Large intestine (tissue), 3 donors: Measurements from ENCODE around the gene LARP6. TPM values are rescaled to one million over a fixed set of nuclear protein-coding genes. Genes with fewer than 3 reads are reported as not detected.
A peak's percentile ranks its signal among the peaks of the same experiment; 100 is the strongest.
"Not testable (repeated sequence)": the region's sequence is repeated elsewhere in the genome, so short reads cannot be mapped to it uniquely, and the experiment has no call there.

Experiments used
- DNase-seq, 2 donors: peaks; one replicate each; pipeline versions ENCODE4 v3.0.0 to v3.0.0-alpha.2; 2013
- H3K27ac ChIP-seq: one replicate; pipeline ENCODE4 v1.5.1; 2013; ENCODE audit warnings: low read length
- H3K27me3 ChIP-seq: 2 replicates; pipeline ENCODE4 v1.6.1; 2013; ENCODE audit warnings: low read length; ENCODE audit not compliant: control insufficient read depth, insufficient read depth
- H3K36me3 ChIP-seq: 2 replicates; pipeline ENCODE4 v1.6.1; 2013; ENCODE audit warnings: low read length; ENCODE audit not compliant: control insufficient read depth, insufficient read depth
- H3K4me1 ChIP-seq: one replicate; pipeline ENCODE4 v1.6.1; 2013; ENCODE audit warnings: low read length; ENCODE audit not compliant: control insufficient read depth, insufficient read depth
- H3K4me3 ChIP-seq: one replicate; pipeline ENCODE4 v1.5.1; 2013; ENCODE audit warnings: low read length
- H3K9me3 ChIP-seq: one replicate; pipeline ENCODE4 v1.6.1; 2013; ENCODE audit warnings: mild to moderate bottlenecking, low read depth, low read length, moderate library complexity; ENCODE audit not compliant: control insufficient read depth
- WGBS: methylation state at CpG from one replicate; pipeline ENCODE4 v1.1.5; 2013; ENCODE audit warnings: low lambda C conversion rate; ENCODE audit not compliant: insufficient coverage; 5-methylcytosine and 5-hydroxymethylcytosine counted together
- polyA plus RNA-seq: library from polyadenylated mRNA; unstranded; fragments of 120-200 nt; gene quantifications from one replicate; pipeline ENCODE4 v1.2.1, GENCODE V29; 2013

The LARP6 gene
- polyA plus RNA-seq, 1 donor: 6.2 TPM

- no peak for DNase-seq
- peaks cover 17% of the 10 kb centered on the region for H3K27me3 ChIP-seq
- H3K4me1 ChIP-seq: peaks cover 2% of the 10 kb centered on the region
Observed at GRCh38 chr15:70859322-70859908, 5.5 kb upstream of the LARP6 start.

DNA sequence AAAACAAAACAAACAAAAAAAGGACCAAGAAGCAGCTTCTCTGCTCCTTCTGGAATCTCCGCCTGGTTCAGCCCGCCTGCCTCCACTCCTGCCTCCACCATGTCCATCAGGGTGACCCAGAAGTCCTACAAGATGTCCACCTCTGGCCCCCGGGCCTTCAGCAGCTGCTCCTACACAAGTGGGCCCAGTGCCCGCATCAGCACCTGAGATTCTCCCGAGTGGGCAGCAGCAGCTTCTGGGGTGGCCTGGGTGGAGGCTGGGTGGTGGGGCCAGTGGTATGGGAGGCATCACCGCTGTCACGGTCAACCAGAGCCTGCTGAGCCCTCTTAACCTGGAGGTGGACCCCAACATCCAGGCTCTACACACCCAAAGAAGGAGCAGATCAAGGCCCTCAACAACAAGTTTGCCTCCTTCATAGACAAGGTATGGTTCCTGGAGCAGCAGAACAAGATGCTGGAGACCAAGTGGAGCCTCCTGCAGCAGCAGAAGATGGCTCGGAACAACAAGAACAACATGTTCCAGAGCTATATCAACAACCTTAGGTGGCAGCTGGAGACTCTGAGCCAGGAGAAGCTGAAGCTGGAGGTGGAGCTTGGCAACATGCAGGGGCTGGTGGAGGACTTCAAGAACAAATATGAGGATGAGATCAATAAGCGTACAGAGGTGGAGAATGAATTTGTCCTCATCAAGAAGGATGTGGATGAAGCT, 4.8 kb upstream of the LARP6 start:
- not testable (repeated sequence) for H3K4me3 ChIP-seq, DNase-seq, H3K27ac ChIP-seq, H3K4me1 ChIP-seq, H3K36me3 ChIP-seq, H3K9me3 ChIP-seq
- 92% methylated on average over 2 of the region's 9 CpGs for WGBS
- H3K27me3 ChIP-seq: peaks cover 20% of the 10 kb centered on the region

More at GRCh38 chr15:70859322-70859908, 5.5 kb upstream of the LARP6 start:
- no CpG with 5 or more reads among the region's 14 CpGs for WGBS
- no peak overlapping the region for H3K4me3 ChIP-seq
- no peaks in the 10 kb centered on the region for H3K9me3 ChIP-seq
- H3K36me3 ChIP-seq: no peaks in the 10 kb centered on the region
- no peak overlapping the region for H3K27ac ChIP-seq

- Histone ChIP-seq H3K4me3 (no peak overlapping the region), H3K27ac (no peak overlapping the region), H3K4me1 (peaks cover 3% of the 10 kb centered on the region), H3K27me3 (peaks cover 26% of the 10 kb centered on the region), H3K9me3 (no peaks in the 10 kb centered on the region), H3K36me3 (no peaks in the 10 kb centered on the region)
- 72% methylated on average over 2 of the region's 3 CpGs for WGBS
- no peak for DNase-seq
Observed at GRCh38 chr15:70857562-70858285, 3.8 kb upstream of the LARP6 start.

GRCh38 chr15:70856884-70857561, 3.1 kb upstream of the LARP6 start:
- peaks cover 3% of the 10 kb centered on the region for H3K4me1 ChIP-seq
- peaks cover 32% of the 10 kb centered on the region for H3K27me3 ChIP-seq
- peak overlapping the region; percentile 3 for H3K27ac ChIP-seq
- peak; percentile 31 to 57 for DNase-seq
- H3K4me3 ChIP-seq: no peak overlapping the region
- H3K36me3 ChIP-seq: no peaks in the 10 kb centered on the region
- no peaks in the 10 kb centered on the region for H3K9me3 ChIP-seq
- WGBS: no CpG with 5 or more reads among the region's 5 CpGs

- DNase-seq: no peak
- Histone ChIP-seq H3K9me3 (no peaks in the 10 kb centered on the region), H3K36me3 (no peaks in the 10 kb centered on the region), H3K4me1 (peaks cover 3% of the 10 kb centered on the region), H3K27ac (peak overlapping the region; percentile 3), H3K27me3 (peaks cover 36% of the 10 kb centered on the region), H3K4me3 (no peak overlapping the region)
- 100% methylated on average over 1 of the region's 7 CpGs for WGBS
Observed at GRCh38 chr15:70856177-70856883, 2.4 kb upstream of the LARP6 start.

GRCh38 chr15:70855764-70856163, 1.8 kb upstream of the LARP6 start:
- no peak overlapping the region for H3K4me3 ChIP-seq
- peaks cover 36% of the 10 kb centered on the region for H3K27me3 ChIP-seq
- H3K9me3 ChIP-seq: no peaks in the 10 kb centered on the region
- H3K36me3 ChIP-seq: no peaks in the 10 kb centered on the region
- DNase-seq: no peak
- no CpG with 5 or more reads among the region's 2 CpGs for WGBS
- no peak overlapping the region for H3K27ac ChIP-seq
- H3K4me1 ChIP-seq: peaks cover 3% of the 10 kb centered on the region

- H3K36me3 ChIP-seq: no peaks in the 10 kb centered on the region
- no peak for DNase-seq
- 50% methylated on average over 1 of the region's 4 CpGs for WGBS
- peaks cover 36% of the 10 kb centered on the region for H3K27me3 ChIP-seq
- H3K27ac ChIP-seq: peak overlapping the region; percentile 67
- peaks cover 3% of the 10 kb centered on the region for H3K4me1 ChIP-seq
- no peaks in the 10 kb centered on the region for H3K9me3 ChIP-seq
- peak overlapping the region; percentile 61 for H3K4me3 ChIP-seq
Observed at GRCh38 chr15:70854666-70854976, 664 bp upstream of the LARP6 start.

GRCh38 chr15:70853318-70853972, 512 bp downstream of the LARP6 start:
- WGBS: 20% methylated on average over 1 of the region's 54 CpGs
- Histone ChIP-seq H3K27me3 (peaks cover 36% of the 10 kb centered on the region), H3K36me3 (no peaks in the 10 kb centered on the region), H3K27ac (no peak overlapping the region), H3K4me1 (peaks cover 3% of the 10 kb centered on the region), H3K4me3 (peak overlapping the region; percentile 34), H3K9me3 (no peaks in the 10 kb centered on the region)
- DNase-seq: peak; percentile 16 to 28

DNA sequence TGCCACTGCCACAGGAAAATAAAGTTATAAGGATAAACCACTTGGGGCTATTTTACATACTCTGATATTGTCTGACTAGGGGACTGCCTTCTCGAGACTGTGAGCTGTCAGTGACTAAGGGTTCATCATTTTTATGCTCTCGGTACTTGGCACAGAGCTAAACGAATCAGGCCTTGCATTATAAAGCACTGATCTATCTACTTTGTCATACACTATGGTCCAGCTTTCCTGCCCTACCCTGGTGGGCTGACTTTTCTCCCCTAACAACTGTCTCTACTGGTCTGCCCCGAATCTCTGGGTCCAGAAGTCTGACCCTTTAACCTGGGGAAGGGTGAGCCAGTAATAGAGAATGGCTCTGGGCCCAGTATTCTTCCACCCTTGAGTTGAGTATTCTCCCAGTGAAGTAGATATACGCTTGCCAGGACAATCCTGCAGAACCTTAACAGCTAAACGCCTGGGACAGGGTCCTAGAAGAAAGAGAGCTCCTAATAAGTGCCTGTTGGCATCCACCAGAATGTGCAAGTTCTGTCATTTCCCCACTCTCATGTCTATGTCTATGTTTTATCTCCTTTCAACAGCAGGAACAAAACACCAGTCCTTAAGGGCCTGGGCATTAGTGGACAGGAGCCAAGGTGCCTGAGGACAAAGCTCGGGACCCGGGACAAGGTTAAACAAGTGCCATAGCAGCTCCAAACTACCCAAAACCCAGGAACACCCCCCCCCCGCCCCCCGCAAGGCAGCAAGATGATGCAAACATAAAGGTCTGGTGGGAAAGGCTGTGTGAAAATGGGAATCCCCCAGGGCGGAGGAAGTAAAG, 1.2 kb downstream of the LARP6 start:
- H3K4me3 ChIP-seq: peak overlapping the region; percentile 34
- no peaks in the 10 kb centered on the region for H3K36me3 ChIP-seq
- no peak for DNase-seq
- WGBS: 100% methylated on average over 2 of the region's 11 CpGs
- peaks cover 3% of the 10 kb centered on the region for H3K4me1 ChIP-seq
- H3K27me3 ChIP-seq: peaks cover 36% of the 10 kb centered on the region
- H3K9me3 ChIP-seq: no peaks in the 10 kb centered on the region
- H3K27ac ChIP-seq: no peak overlapping the region
